Measurements from ENCODE around the gene TEX101.
"Not testable (repeated sequence)": the region's sequence is repeated elsewhere in the genome, so short reads cannot be mapped to it uniquely, and the experiment has no call there.

TEX101 gene

GRCh38 chr19:43414554-43414953, at the start of gene TEX101:
TSS of gene TEX101 (plus strand) at chr19:43414890. CDS start at chr19:43415920, 1,030 bp downstream.
- Histone ChIP-seq H3K79me2 (ENCODE audit: insufficient read depth, low read length) (no peaks in the 10 kb centered on the region), H3K9me2 (ENCODE audit: low read depth, low read length) (no peaks in the 10 kb centered on the region), H3F3A (ENCODE audit: insufficient read depth, low read length) (no peaks in the 10 kb centered on the region), H4K20me1 (ENCODE audit: insufficient read depth, low read length) (no peaks in the 10 kb centered on the region), H3K9ac (ENCODE audit: low read length) (no peak within 1 kb of the TSS), H3K27ac (ENCODE audit: low read depth, low read length, poor library complexity, severe bottlenecking) (no peak within 1 kb of the TSS), H3K36me3 (ENCODE audit: insufficient read depth, low read length) (no peaks in the 10 kb centered on the region), H3K9me3 (ENCODE audit: low read length) (no peaks in the 10 kb centered on the region), H3K4me3 (ENCODE audit: low read depth, low read length, poor library complexity, severe bottlenecking) (no peak within 1 kb of the TSS), H3K27me3 (ENCODE audit: insufficient read depth, low read length) (no peaks in the 10 kb centered on the region; the same call in 1 of the 2 replicates), H3K4me2 (ENCODE audit: low read length) (no peak within 1 kb of the TSS), H2AFZ (ENCODE audit: low read length) (no peak within 1 kb of the TSS), H3K4me1 (ENCODE audit: insufficient read depth, low read length, severe bottlenecking) (no peaks in the 10 kb centered on the region)
- TF ChIP-seq EZH2 (IDR thresholded peaks at IDR 0.05; ENCODE audit: borderline replicate concordance, low read length): no peak
- no peak for TF ChIP-seq CTCF (IDR thresholded peaks at IDR 0.05; ENCODE audit: low read length)

DNA sequence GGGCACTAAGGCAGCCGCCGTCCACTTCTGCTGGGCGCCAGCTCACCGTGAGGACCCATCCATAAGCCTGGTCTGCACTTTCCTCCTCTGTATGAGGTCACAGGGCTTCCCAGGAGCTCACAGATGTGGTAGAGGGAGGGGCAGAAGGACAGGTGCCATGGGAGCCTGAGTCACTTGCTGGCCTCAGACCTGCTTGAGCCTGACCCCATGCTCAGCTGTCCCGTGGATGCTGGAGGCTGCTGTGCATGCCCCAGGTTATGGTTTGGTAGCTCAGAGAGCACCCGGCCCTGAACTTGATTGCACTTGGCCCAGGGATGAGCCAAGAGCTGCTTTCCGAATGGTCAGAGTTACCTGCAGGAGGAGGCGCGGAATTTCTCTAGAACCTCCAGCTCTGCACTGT, 49.0 kb upstream of the TEX101 start:
- H3K27ac ChIP-seq (ENCODE audit: low read depth, low read length, poor library complexity, severe bottlenecking); H3F3A ChIP-seq (ENCODE audit: insufficient read depth, low read length); H3K4me1 ChIP-seq (ENCODE audit: insufficient read depth, low read length, severe bottlenecking); H3K4me3 ChIP-seq (ENCODE audit: low read depth, low read length, poor library complexity, severe bottlenecking); H4K20me1 ChIP-seq (ENCODE audit: insufficient read depth, low read length); H3K9ac ChIP-seq (ENCODE audit: low read length); H3K27me3 ChIP-seq (ENCODE audit: insufficient read depth, low read length); H3K9me3 ChIP-seq (ENCODE audit: low read length); H3K36me3 ChIP-seq (ENCODE audit: insufficient read depth, low read length); H3K9me2 ChIP-seq (ENCODE audit: low read depth, low read length); H3K79me2 ChIP-seq (ENCODE audit: insufficient read depth, low read length); H2AFZ ChIP-seq (ENCODE audit: low read length); H3K4me2 ChIP-seq (ENCODE audit: low read length): not testable (repeated sequence)

GRCh38 chr19:43367822-43368221, 46.9 kb upstream of the TEX101 start:
- Histone ChIP-seq H4K20me1 (ENCODE audit: insufficient read depth, low read length) (no peaks in the 10 kb centered on the region), H3K27ac (ENCODE audit: low read depth, low read length, poor library complexity, severe bottlenecking) (no peak overlapping the region), H3K9me2 (ENCODE audit: low read depth, low read length) (no peaks in the 10 kb centered on the region), H3K4me3 (ENCODE audit: low read depth, low read length, poor library complexity, severe bottlenecking) (no peak overlapping the region), H2AFZ (ENCODE audit: low read length) (no peak overlapping the region), H3K27me3 (ENCODE audit: insufficient read depth, low read length) (no peaks in the 10 kb centered on the region), H3K4me2 (ENCODE audit: low read length) (no peak overlapping the region), H3K36me3 (ENCODE audit: insufficient read depth, low read length) (no peaks in the 10 kb centered on the region), H3K9me3 (ENCODE audit: low read length) (no peaks in the 10 kb centered on the region), H3K79me2 (ENCODE audit: insufficient read depth, low read length) (no peaks in the 10 kb centered on the region), H3K4me1 (ENCODE audit: insufficient read depth, low read length, severe bottlenecking) (no peaks in the 10 kb centered on the region), H3K9ac (ENCODE audit: low read length) (no peak overlapping the region), H3F3A (ENCODE audit: insufficient read depth, low read length) (no peaks in the 10 kb centered on the region)
- TF ChIP-seq EZH2 (IDR thresholded peaks at IDR 0.05; ENCODE audit: borderline replicate concordance, low read length): no peak
- no peak for TF ChIP-seq CTCF (IDR thresholded peaks at IDR 0.05; ENCODE audit: low read length)

GRCh38 chr19:43368897-43369296, 45.8 kb upstream of the TEX101 start:
- not testable (repeated sequence) for H3K9me2 ChIP-seq (ENCODE audit: low read depth, low read length); H3K4me3 ChIP-seq (ENCODE audit: low read depth, low read length, poor library complexity, severe bottlenecking); H3K4me1 ChIP-seq (ENCODE audit: insufficient read depth, low read length, severe bottlenecking); H3K27ac ChIP-seq (ENCODE audit: low read depth, low read length, poor library complexity, severe bottlenecking); H3K79me2 ChIP-seq (ENCODE audit: insufficient read depth, low read length); H3K4me2 ChIP-seq (ENCODE audit: low read length); H4K20me1 ChIP-seq (ENCODE audit: insufficient read depth, low read length); H3K9me3 ChIP-seq (ENCODE audit: low read length); H3K9ac ChIP-seq (ENCODE audit: low read length); H3K36me3 ChIP-seq (ENCODE audit: insufficient read depth, low read length); H3F3A ChIP-seq (ENCODE audit: insufficient read depth, low read length); H2AFZ ChIP-seq (ENCODE audit: low read length); H3K27me3 ChIP-seq (ENCODE audit: insufficient read depth, low read length)

Measured in OCI-LY1 (cell line).